ENCODE results near the gene PRPH. TPM values are rescaled to one million over a fixed set of nuclear protein-coding genes. Genes with fewer than 3 reads are reported as not detected.
"Not testable (repeated sequence)": the region's sequence is repeated elsewhere in the genome, so short reads cannot be mapped to it uniquely, and the experiment has no call there.

Gene PRPH
- total and polyA plus RNA-seq, 9 donors = 0.15 to 1.8 (median 0.34) TPM

- no peak overlapping the region for H3K4me3 ChIP-seq
- intact Hi-C loops (cut with DNase I) = no loop called here
- H3K36me3 ChIP-seq = no peaks in the 10 kb centered on the region
- H3K27ac ChIP-seq = no peak overlapping the region
- H3K9me3 ChIP-seq = no peaks in the 10 kb centered on the region
- TF ChIP-seq CTCF (IDR thresholded peaks at IDR 0.05) (no peak), POLR2A (IDR thresholded peaks at IDR 0.05) (no peak), EP300 (IDR thresholded peaks at IDR 0.05) (no peak)
- WGBS, 3 donors = 61 to 76% (median 67%) methylated on average over 2 of the region's 2 CpGs
- no peak for DNase-seq
- H3K4me1 ChIP-seq (ENCODE audit: insufficient read depth) = no peaks in the 10 kb centered on the region
- H3K27me3 ChIP-seq = no peaks in the 10 kb centered on the region
Measured at GRCh38 chr12:49304161-49304560, 9.2 kb downstream of the PRPH start.

GRCh38 chr12:49305762-49306510 is 11.0 kb downstream of the PRPH start:
- H3K4me3 ChIP-seq = no peak overlapping the region
- no peaks in the 10 kb centered on the region for H3K9me3 ChIP-seq
- intact Hi-C loops (cut with DNase I) = no loop called here
- DNase-seq = no peak
- H3K4me1 ChIP-seq (ENCODE audit: insufficient read depth) = no peaks in the 10 kb centered on the region
- TF ChIP-seq CTCF (IDR thresholded peaks at IDR 0.05) (no peak), POLR2A (IDR thresholded peaks at IDR 0.05) (no peak)
- 82 to 90% (median 82%) methylated on average over 6 of the region's 6 CpGs for WGBS, 3 donors
- no peaks in the 10 kb centered on the region for H3K27me3 ChIP-seq
- no peaks in the 10 kb centered on the region for H3K36me3 ChIP-seq
- no peak overlapping the region for H3K27ac ChIP-seq

GRCh38 chr12:49309386-49309785 is 14.4 kb downstream of the PRPH start:
- Histone ChIP-seq H3K9me3 (no peaks in the 10 kb centered on the region), H3K36me3 (no peaks in the 10 kb centered on the region), H3K27me3 (no peaks in the 10 kb centered on the region), H3K4me1 (ENCODE audit: insufficient read depth) (no peaks in the 10 kb centered on the region), H3K27ac (no peak overlapping the region), H3K4me3 (no peak overlapping the region)
- 90 to 92% (median 92%) methylated on average over 7 of the region's 7 CpGs for WGBS, 3 donors
- intact Hi-C loops (cut with DNase I) = no loop called here
- no peak for DNase-seq
- no peak for TF ChIP-seq POLR2A (IDR thresholded peaks at IDR 0.05)
- no peak for TF ChIP-seq EP300 (IDR thresholded peaks at IDR 0.05)
- no peak for TF ChIP-seq CTCF (IDR thresholded peaks at IDR 0.05)

GRCh38 chr12:49310451-49311000 is 15.6 kb downstream of the PRPH start:
- WGBS, 3 donors = 73 to 90% (median 84%) methylated on average over 2 to 3 of the region's 3 CpGs
- H3K4me1 ChIP-seq (ENCODE audit: insufficient read depth); H3K36me3 ChIP-seq; H3K9me3 ChIP-seq; intact Hi-C loops (cut with DNase I); H3K27me3 ChIP-seq; H3K27ac ChIP-seq; DNase-seq; H3K4me3 ChIP-seq: not testable (repeated sequence)

GRCh38 chr12:49314811-49315210 is 19.9 kb downstream of the PRPH start:
- no peak for TF ChIP-seq CTCF (IDR thresholded peaks at IDR 0.05)
- TF ChIP-seq EP300 (IDR thresholded peaks at IDR 0.05) = no peak
- no peak for TF ChIP-seq POLR2A (IDR thresholded peaks at IDR 0.05)
- Histone ChIP-seq H3K27ac (no peak overlapping the region), H3K9me3 (no peaks in the 10 kb centered on the region), H3K4me3 (no peak overlapping the region), H3K27me3 (no peaks in the 10 kb centered on the region), H3K36me3 (no peaks in the 10 kb centered on the region), H3K4me1 (ENCODE audit: insufficient read depth) (no peaks in the 10 kb centered on the region)
- DNase-seq = no peak
- intact Hi-C loops (cut with DNase I) = no loop called here
- 65 to 88% (median 67%) methylated on average over 1 of the region's 1 CpG for WGBS, 3 donors

- intact Hi-C loops (cut with DNase I); DNase-seq; H3K27me3 ChIP-seq; H3K9me3 ChIP-seq; H3K4me1 ChIP-seq (ENCODE audit: insufficient read depth); H3K36me3 ChIP-seq; H3K27ac ChIP-seq; H3K4me3 ChIP-seq: not testable (repeated sequence)
- WGBS, 3 donors = 92 to 94% (median 93%) methylated on average over 10 of the region's 10 CpGs
Measured at GRCh38 chr12:49317118-49317517, 22.2 kb downstream of the PRPH start.

- H3K9me3 ChIP-seq; H3K27me3 ChIP-seq; H3K4me1 ChIP-seq (ENCODE audit: insufficient read depth); H3K27ac ChIP-seq; intact Hi-C loops (cut with DNase I); H3K4me3 ChIP-seq; DNase-seq; H3K36me3 ChIP-seq: not testable (repeated sequence)
- WGBS, 3 donors = 88 to 95% (median 89%) methylated on average over 9 of the region's 9 CpGs
Measured at GRCh38 chr12:49320411-49321103, 25.6 kb downstream of the PRPH start.
